ENCODE results near the gene SIX1.

SIX1 gene

GRCh38 chr14:60655898-60656685, 6.8 kb upstream of the SIX1 start:
- in situ Hi-C loops (cut with MboI; ENCODE audit: low sequenced_read_pairs), result no loop called here

GRCh38 chr14:60655119-60655897, 6.0 kb upstream of the SIX1 start:
- in situ Hi-C loops (cut with MboI; ENCODE audit: low sequenced_read_pairs), result no loop called here

GRCh38 chr14:60654334-60654821, 5.1 kb upstream of the SIX1 start:
- in situ Hi-C loops (cut with MboI; ENCODE audit: low sequenced_read_pairs), result no loop called here

GRCh38 chr14:60653701-60654161, 4.5 kb upstream of the SIX1 start:
- in situ Hi-C loops (cut with MboI; ENCODE audit: low sequenced_read_pairs), result no loop called here

GRCh38 chr14:60652674-60653651, 3.7 kb upstream of the SIX1 start:
- in situ Hi-C loops (cut with MboI; ENCODE audit: low sequenced_read_pairs), result no loop called here

- in situ Hi-C loops (cut with MboI; ENCODE audit: low sequenced_read_pairs), result no loop called here
Observed at GRCh38 chr14:60651796-60652673, 2.8 kb upstream of the SIX1 start.

GRCh38 chr14:60651086-60651795, 2.0 kb upstream of the SIX1 start:
- in situ Hi-C loops (cut with MboI; ENCODE audit: low sequenced_read_pairs), result no loop called here

- in situ Hi-C loops (cut with MboI; ENCODE audit: low sequenced_read_pairs), result no loop called here
Observed at GRCh38 chr14:60650373-60650961, 1.2 kb upstream of the SIX1 start.

- in situ Hi-C loops (cut with MboI; ENCODE audit: low sequenced_read_pairs), result no loop called here
Observed at GRCh38 chr14:60649875-60650372, 647 bp upstream of the SIX1 start.

- in situ Hi-C loops (cut with MboI; ENCODE audit: low sequenced_read_pairs), result no loop called here
Observed at GRCh38 chr14:60648249-60648933, 886 bp downstream of the SIX1 start.

GRCh38 chr14:60647837-60648248, 1.4 kb downstream of the SIX1 start:
- in situ Hi-C loops (cut with MboI; ENCODE audit: low sequenced_read_pairs), result no loop called here

- in situ Hi-C loops (cut with MboI; ENCODE audit: low sequenced_read_pairs), result no loop called here
Observed at GRCh38 chr14:60647081-60647836, 2.0 kb downstream of the SIX1 start.

GRCh38 chr14:60646226-60646818, 3.0 kb downstream of the SIX1 start:
- in situ Hi-C loops (cut with MboI; ENCODE audit: low sequenced_read_pairs), result no loop called here

- in situ Hi-C loops (cut with MboI; ENCODE audit: low sequenced_read_pairs), result no loop called here
Observed at GRCh38 chr14:60645126-60645741, 4.0 kb downstream of the SIX1 start.

GRCh38 chr14:60644666-60645065, 4.6 kb downstream of the SIX1 start:
- in situ Hi-C loops (cut with MboI; ENCODE audit: low sequenced_read_pairs), result no loop called here
